HEK293T (cell line): ENCODE results near the gene SGMS1.

ENCODE experiments used
- CTCF ChIA-PET: fragments of 350-600 bp; formaldehyde crosslinking; extraction: SDS; loops from one replicate; lab custom pipeline; 2021; ENCODE audit warnings: antibody characterized with exemption, inconsistent platforms; lab: Yijun Ruan, JAX
- POLR2A ChIA-PET: fragments of 350-600 bp; formaldehyde crosslinking; extraction: SDS; loops from one replicate; lab custom pipeline; 2020; ENCODE audit warnings: antibody characterized with exemption, inconsistent platforms; lab: Yijun Ruan, JAX
- DNase-seq: peaks from one replicate; pipeline ENCODE4 v3.0.0; 2012; ENCODE audit warnings: mixed read lengths; ENCODE audit errors: extremely low spot score
- ARNT ChIP-seq: fragments of 450-650 bp; IDR thresholded peaks from 2 replicates; pipeline ENCODE4 v1.6.1; 2017; ENCODE audit warnings: mild to moderate bottlenecking
- BHLHE40 ChIP-seq: fragments of 450-650 bp; IDR thresholded peaks from 2 replicates; pipeline ENCODE4 v1.6.1; 2016; ENCODE audit warnings: mild to moderate bottlenecking, moderate library complexity, borderline replicate concordance
- CTBP1 ChIP-seq: fragments of 450-650 bp; IDR thresholded peaks from 2 replicates; pipeline ENCODE4 v1.6.1; 2016; ENCODE audit warnings: borderline replicate concordance
- ELF4 ChIP-seq: fragments of 450-650 bp; IDR thresholded peaks from 2 replicates; pipeline ENCODE4 v1.6.1; 2017; ENCODE audit warnings: antibody characterized with exemption
- FOXA1 ChIP-seq: fragments of 450-650 bp; IDR thresholded peaks from 2 replicates; pipeline ENCODE4 v1.6.1; 2016; ENCODE audit warnings: mild to moderate bottlenecking
- FOXK2 ChIP-seq: fragments of 450-650 bp; IDR thresholded peaks from 2 replicates; pipeline ENCODE4 v1.6.1; 2016; ENCODE audit warnings: mild to moderate bottlenecking
- FOXM1 ChIP-seq: fragments of 450-650 bp; IDR thresholded peaks from 2 replicates; pipeline ENCODE4 v1.6.1; 2017; ENCODE audit warnings: mild to moderate bottlenecking, borderline replicate concordance
- HDGF ChIP-seq: fragments of 450-650 bp; IDR thresholded peaks from 2 replicates; pipeline ENCODE4 v1.6.1; 2017; ENCODE audit warnings: antibody characterized with exemption, borderline replicate concordance
- L3MBTL2 ChIP-seq: fragments of 450-650 bp; conservative IDR thresholded peaks from 2 replicates; pipeline ENCODE4 v1.6.1; 2016; ENCODE audit warnings: mild to moderate bottlenecking
- LEF1 ChIP-seq: fragments of 450-650 bp; IDR thresholded peaks from 2 replicates; pipeline ENCODE4 v1.6.1; 2017; ENCODE audit warnings: mild to moderate bottlenecking, borderline replicate concordance
- NFRKB ChIP-seq: fragments of 450-650 bp; IDR thresholded peaks from 2 replicates; pipeline ENCODE4 v1.6.1; 2016; ENCODE audit warnings: mild to moderate bottlenecking, moderate library complexity
- PKNOX1 ChIP-seq: fragments of 450-650 bp; IDR thresholded peaks from 2 replicates; pipeline ENCODE4 v1.6.1; 2016
- SP1 ChIP-seq: fragments of 450-650 bp; IDR thresholded peaks from 2 replicates; pipeline ENCODE4 v1.6.1; 2017
- SUZ12 ChIP-seq: fragments of 450-650 bp; IDR thresholded peaks from 2 replicates; pipeline ENCODE4 v1.6.1; 2016; ENCODE audit warnings: mild to moderate bottlenecking
- TARDBP ChIP-seq: fragments of 450-650 bp; IDR thresholded peaks from 2 replicates; pipeline ENCODE4 v1.6.1; 2016
- ZNF384 ChIP-seq: fragments of 450-650 bp; IDR thresholded peaks from 2 replicates; pipeline ENCODE4 v1.6.1; 2016

The SGMS1 gene

GRCh38 chr10:50416181-50416824, 207.5 kb downstream of the SGMS1 start:
- ChIA-PET CTCF (no interaction called here), POLR2A (no interaction called here)
- no peak for DNase-seq
- no peak for TF ChIP-seq FOXA1
- TF ChIP-seq PKNOX1, result no peak
- TF ChIP-seq LEF1, result no peak
- no peak for TF ChIP-seq FOXM1
- no peak for TF ChIP-seq SP1
- TF ChIP-seq TARDBP, result no peak
- no peak for TF ChIP-seq HDGF
- no peak for TF ChIP-seq ARNT
- no peak for TF ChIP-seq ELF4
- no peak for TF ChIP-seq SUZ12

- POLR2A ChIA-PET, result no interaction called here
- no peak for DNase-seq
- TF ChIP-seq FOXM1, result no peak
- TF ChIP-seq HDGF, result no peak
- no peak for TF ChIP-seq SUZ12
- TF ChIP-seq ARNT, result no peak
- no peak for TF ChIP-seq NFRKB
- no peak for TF ChIP-seq TARDBP
- CTCF ChIA-PET, result no interaction called here
These were observed 208.5 kb downstream of the SGMS1 start for GRCh38 chr10:50415292-50415691.

GRCh38 chr10:50410066-50410811, 213.5 kb downstream of the SGMS1 start:
- no peak for DNase-seq
- POLR2A ChIA-PET, result interaction anchor here (0.6 kb wide), 1 partner anchor 25 kb away, joined by 3 read pairs; no protein-coding TSS in a partner anchor
- CTCF ChIA-PET, result no interaction called here
- no peak for TF ChIP-seq FOXA1
- no peak for TF ChIP-seq FOXM1
- no peak for TF ChIP-seq FOXK2
- no peak for TF ChIP-seq CTBP1
- TF ChIP-seq ZNF384, result no peak
- no peak for TF ChIP-seq SUZ12
- no peak for TF ChIP-seq ELF4
- no peak for TF ChIP-seq L3MBTL2
- TF ChIP-seq HDGF, result no peak
- TF ChIP-seq LEF1, result no peak
- no peak for TF ChIP-seq BHLHE40

GRCh38 chr10:50407076-50407801, 216.5 kb downstream of the SGMS1 start:
- no peak for DNase-seq
- CTCF ChIA-PET, result no interaction called here
- TF ChIP-seq ARNT, result no peak
- no peak for TF ChIP-seq BHLHE40
- TF ChIP-seq FOXA1, result no peak
- no peak for TF ChIP-seq CTBP1
- TF ChIP-seq FOXK2, result no peak
- no peak for TF ChIP-seq TARDBP
- no peak for TF ChIP-seq HDGF
- POLR2A ChIA-PET, result no interaction called here

- TF ChIP-seq TARDBP, result no peak
- TF ChIP-seq SP1, result no peak
- no peak for TF ChIP-seq L3MBTL2
- TF ChIP-seq ZNF384, result no peak
- no peak for TF ChIP-seq ARNT
- no peak for TF ChIP-seq HDGF
- no peak for TF ChIP-seq FOXA1
- no peak for TF ChIP-seq PKNOX1
- TF ChIP-seq SUZ12, result no peak
- no peak for TF ChIP-seq ELF4
- no peak for TF ChIP-seq CTBP1
- CTCF ChIA-PET, result no interaction called here
These were observed 217.2 kb downstream of the SGMS1 start for GRCh38 chr10:50406457-50407070.

GRCh38 chr10:50405723-50406122, 218.0 kb downstream of the SGMS1 start:
- CTCF ChIA-PET, result no interaction called here
- POLR2A ChIA-PET, result no interaction called here
- no peak for DNase-seq
- no peak for TF ChIP-seq BHLHE40
- TF ChIP-seq LEF1, result no peak
- no peak for TF ChIP-seq L3MBTL2
- no peak for TF ChIP-seq ARNT
- no peak for TF ChIP-seq FOXK2
- TF ChIP-seq FOXA1, result no peak
- TF ChIP-seq CTBP1, result no peak
- TF ChIP-seq SUZ12, result no peak
- TF ChIP-seq TARDBP, result no peak
- TF ChIP-seq ELF4, result no peak
- TF ChIP-seq FOXM1, result no peak

More at GRCh38 chr10:50406457-50407070, 217.2 kb downstream of the SGMS1 start:
- no peak for DNase-seq
- POLR2A ChIA-PET, result no interaction called here
